ENCODE measurements around the gene FOXK1.

Gene FOXK1

DNA sequence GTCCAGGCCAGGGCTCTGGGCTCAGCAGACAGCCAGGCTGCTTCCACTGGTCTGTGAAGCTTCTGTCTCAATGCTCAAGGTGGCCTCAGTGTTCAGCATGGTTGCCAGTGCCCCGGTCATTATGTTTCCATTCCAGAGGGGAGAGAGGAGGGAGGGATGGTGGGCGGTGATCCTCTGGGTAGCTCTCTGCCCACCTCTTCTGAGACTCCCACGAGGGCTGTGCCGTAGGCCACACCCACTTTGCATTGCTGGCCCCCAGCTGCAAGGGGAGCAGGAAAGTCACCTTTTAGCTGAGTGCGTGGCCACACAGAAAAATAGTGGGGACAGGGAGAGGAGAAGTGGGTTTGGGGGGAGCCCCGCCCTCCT is 42.5 kb downstream of the FOXK1 start:
- DNase-seq, result no peak

DNA sequence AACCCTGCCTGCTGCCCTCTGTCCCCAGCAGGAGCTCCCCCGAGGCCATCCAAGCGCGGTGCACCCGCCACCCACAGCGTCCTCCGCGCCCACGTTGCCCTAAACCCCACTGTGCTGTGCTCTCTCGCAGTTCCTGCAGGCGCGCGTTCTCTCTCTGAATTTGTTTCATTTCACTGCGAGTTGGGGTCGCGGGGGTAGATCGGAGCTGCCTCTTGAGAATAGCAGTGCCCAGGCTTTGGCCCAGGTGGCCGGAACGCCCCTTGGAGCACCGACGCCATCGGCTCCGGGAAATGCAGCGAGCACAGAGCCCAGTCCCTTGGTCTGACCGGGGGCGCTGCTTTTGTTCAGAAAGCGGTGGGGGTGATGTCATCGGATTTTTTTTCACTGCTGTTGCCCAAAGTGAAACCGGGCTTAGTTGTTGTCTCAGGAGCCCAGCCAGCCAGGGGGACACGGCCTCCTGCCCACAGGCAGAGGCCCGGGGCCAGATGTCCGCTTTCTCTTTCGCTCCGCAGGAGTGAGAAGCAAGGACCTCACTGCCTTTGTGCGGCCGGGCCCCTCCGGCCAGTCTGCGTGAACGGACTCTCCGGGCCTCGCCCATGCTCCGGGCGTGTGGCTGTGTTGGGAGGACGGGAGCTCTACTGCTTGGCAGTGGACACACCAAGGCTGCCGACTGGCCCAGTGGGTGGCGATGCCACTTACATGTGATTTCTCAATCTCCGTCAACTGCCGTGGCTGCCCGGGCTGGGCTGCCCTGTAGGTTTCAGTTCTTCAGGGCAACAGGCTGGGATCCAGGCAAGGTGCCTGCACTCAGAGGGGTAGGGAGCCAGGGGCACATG is 43.1 kb downstream of the FOXK1 start:
- no peak for DNase-seq

DNA sequence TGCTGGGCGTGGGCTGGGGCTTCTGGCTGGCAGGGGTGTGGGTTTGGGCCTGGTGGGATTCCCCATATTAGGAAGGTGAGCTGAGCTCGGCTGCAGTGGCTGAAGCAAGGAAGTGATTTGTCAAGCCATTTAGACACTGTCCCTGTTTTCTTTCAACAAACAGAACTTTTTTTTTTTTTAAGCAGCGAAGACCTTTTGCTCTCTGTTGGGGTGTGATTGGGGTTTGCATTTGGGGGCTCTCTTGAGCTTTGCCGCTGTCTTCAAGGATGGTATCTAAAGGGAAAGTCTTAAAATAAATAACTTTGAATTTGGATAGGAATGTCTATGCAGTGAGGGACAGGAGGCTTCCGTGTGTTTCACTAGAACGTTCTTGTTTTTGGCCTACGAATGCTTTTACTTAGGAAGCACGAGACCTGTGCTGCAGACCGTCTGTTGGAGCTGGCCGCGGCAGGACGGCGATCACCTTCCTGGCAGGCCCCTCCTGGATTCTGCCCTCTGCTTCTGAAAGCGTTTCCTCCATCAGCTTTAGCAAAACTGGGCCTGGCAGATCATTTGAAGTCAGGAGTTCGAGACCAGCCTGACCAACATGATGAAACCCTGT is 43.9 kb downstream of the FOXK1 start:
- no peak for DNase-seq

DNA sequence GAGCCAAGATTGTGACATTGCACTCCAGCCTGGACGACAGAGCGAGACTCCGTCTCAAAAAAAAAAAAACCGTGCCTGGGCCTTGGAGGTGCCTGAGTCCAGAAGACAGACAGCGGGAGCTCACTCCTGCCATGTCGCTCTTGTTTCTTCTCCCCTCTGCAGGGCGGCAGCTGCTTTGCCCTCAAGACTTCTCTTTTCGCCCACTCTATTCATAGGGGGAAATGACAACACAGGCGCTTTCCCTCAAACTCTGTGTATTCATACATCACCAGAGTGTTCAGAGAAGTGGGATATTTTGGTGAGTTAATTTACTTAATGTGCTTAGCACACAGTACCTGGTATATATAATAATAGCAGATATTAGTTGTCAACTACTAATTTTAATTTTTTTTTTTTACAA is 44.5 kb downstream of the FOXK1 start:
- no peak for DNase-seq

DNA sequence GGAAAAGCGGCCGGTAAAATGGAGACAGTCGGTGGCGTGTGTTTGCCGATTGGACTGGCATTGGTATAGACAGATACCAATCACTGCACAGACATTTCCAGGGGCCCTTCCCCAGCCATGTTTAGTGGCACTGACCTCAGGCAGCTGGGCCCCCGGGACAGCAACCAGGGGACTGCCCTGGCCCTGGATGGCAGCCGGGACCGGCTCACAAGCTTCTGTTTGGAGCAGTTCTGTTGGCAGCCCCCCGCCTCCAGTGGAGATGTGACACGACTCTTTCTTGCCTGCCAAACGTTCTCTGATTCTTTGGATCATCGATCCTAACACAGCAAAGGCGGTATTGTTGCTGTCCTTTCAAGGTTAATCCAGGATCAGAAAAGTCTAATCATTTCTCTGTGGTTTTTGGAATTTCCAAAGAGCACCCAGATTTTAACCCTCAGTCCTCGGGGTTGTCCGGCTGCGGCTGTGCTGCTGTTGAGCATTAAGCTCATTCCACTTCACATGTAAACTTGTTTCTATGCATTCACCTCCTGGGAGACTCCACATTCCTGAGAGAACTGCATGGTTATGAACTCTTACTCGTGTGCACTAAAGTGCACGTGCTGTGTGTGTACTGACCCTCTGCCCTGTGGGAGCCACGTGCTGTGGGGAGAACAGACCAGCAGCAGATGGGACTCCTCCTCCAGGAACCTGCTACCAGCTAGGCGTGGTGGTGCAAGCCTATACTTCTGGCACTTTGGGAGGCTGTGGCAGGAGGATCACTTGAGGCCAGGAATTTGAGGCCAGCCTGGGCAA is 46.0 kb downstream of the FOXK1 start:
- no peak for DNase-seq

DNA sequence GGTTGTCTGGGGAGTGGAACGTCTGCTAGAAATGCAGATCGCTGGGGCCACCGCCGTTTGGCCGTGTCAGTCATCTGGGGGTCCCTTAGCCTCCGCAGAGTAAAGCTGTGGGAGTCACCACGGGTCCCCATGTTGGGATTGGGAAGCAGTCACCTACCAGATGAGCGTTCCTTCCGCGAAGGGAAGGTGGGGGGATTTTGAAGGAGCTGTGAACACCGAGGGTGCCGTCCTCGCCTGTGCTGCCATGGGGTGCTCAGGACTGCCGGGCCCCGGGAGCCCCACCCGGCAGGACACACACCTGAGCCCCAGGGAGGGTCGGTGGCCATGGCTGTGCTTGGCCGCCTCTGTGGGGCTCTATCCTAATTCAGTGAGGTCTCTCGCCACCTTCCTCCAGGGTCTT is 47.2 kb downstream of the FOXK1 start:
- no peak for DNase-seq

DNA sequence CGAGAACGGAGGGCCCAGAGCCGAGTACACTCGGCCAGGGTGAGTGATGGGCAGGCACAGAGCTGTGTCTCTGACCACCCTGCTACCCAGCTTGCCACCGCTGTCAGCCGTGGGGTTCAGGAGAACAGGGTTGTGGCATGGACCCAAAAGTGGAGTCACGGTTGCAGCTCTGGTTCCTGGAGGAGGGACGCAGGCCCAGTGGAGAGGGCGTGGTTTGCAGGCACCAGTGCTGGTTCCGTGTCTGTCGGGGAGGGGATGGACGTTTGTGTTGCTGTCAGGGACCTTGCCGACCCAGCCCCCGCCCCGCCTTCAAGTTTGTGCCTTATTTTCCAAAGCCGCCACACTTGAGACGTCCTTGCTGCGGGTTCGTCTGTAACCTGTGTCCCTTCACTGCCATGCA is 48.2 kb downstream of the FOXK1 start:
- DNase-seq, result no peak

DNA sequence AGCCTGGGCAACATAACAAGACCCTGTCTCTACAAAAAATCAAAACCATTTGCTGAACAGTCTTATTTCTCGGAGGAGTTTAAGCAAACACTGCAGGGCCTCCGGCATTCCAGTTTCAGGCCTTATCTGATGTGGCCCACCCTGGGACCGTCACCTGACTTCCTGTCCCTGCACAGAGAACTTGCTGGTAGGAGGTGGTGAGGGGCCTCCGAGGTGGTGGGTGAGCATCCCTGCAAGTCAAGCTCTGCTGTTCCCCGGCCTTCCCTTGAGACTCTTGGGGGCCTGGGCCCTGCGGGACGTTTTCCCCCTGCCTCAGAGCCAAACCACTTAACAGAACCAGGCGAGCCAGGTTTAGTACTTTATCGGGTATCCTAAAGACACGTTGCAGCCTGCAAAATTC is 48.9 kb downstream of the FOXK1 start:
- DNase-seq, result no peak

DNA sequence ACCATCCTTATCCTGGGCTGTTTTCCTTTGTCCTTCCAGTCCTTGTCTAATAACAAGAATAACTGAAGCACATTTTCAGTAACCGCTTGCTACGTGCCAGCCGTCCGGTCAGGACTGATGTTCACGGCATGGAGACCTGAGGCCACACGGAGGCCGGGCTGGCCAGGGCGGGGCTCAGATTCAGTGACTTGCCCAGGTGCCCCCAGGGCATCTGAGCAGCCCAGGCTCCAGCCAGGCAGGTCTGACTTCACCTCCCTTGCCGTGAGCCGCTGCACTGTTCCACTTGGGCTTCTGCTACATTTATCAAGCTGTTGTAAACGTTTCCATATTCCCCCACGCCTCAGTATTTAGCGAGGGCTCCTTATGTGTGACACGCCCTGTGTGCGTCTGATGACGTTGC is 49.7 kb downstream of the FOXK1 start:
- DNase-seq, result no peak

DNA sequence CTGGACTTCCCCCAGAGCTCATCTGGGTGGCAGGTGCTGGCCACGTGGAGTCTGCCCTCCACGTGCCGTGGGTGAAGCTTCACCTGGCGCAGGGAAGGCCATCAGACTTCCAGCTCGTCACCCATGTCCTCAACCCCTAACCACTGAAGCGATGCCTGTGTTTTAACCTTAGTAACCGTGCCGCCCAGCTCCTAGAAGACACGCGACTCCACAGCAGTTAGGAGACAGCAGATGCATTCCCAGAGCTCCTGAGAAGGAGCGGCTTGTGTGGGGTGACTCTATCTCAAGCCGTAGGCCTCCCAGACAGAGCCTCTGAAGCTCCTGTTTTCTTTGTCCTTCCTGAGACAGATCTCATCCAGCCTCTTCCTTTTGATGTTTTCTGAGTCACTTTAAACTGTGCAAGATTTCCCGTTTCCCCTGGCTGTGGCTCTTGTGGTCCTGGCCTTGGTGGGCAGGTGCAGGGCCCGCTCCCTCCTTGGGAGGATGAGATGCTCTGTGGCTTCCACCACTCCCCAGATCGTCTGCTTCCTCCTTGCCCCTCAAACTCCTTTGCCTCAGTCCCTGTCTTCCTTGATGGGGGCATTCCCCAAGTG is 51.9 kb downstream of the FOXK1 start:
- no peak for DNase-seq

DNA sequence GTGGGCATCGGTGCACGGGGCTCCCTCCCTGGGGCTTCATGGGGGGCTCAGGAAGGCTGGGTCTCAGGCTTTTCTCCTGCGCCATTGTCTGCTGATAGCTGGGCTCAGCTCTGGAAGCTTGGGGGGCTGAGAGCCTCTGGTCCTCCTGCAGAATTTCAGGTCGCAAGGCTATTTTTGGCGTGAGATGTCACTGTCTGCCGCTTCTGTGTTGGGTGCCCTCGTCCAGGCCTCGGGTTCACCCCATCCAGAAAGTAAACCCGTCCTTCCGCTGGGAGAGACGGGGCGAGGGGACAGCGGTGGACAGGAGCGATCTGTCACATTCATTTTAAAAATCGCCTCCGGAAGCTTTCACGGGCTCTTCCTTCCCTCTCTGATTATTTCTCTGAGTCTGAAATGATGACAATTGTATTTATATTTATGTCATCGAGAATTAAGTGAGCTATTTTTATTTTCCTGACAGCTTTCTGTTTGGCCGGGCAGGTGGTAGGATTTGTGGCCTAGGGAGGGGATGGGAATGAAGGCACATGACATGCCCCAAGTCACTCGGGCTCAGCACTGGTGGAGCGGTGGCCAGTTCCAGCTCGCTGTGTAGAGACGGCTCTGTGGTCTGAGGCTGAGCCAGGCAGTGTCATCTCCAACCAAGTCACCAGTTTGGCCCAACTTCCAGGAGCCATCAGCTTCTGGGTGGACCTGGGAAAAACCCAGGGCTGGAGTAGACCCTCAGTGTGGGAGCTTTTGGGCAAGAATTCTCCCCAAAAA is 52.7 kb downstream of the FOXK1 start:
- no peak for DNase-seq

DNA sequence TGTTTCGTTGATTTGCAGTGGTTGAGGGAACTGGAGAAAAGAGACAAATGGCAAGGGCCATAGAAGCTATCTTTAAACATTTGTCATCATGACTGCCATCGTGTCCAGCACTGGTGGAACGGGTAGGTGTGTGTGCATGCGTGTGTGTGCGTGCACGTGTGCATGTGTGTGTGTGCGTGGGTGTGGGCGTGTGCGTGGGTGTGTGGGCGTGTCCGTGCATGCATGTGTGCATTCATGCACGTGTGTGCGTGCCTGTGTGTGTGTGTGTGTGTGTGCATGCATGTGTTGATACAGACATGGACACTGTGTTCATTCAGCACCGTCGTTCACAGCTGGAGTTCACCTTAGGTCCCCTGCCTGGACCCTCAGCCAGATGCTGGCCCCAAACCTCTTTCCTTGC is 55.2 kb downstream of the FOXK1 start:
- no peak for DNase-seq

DNA sequence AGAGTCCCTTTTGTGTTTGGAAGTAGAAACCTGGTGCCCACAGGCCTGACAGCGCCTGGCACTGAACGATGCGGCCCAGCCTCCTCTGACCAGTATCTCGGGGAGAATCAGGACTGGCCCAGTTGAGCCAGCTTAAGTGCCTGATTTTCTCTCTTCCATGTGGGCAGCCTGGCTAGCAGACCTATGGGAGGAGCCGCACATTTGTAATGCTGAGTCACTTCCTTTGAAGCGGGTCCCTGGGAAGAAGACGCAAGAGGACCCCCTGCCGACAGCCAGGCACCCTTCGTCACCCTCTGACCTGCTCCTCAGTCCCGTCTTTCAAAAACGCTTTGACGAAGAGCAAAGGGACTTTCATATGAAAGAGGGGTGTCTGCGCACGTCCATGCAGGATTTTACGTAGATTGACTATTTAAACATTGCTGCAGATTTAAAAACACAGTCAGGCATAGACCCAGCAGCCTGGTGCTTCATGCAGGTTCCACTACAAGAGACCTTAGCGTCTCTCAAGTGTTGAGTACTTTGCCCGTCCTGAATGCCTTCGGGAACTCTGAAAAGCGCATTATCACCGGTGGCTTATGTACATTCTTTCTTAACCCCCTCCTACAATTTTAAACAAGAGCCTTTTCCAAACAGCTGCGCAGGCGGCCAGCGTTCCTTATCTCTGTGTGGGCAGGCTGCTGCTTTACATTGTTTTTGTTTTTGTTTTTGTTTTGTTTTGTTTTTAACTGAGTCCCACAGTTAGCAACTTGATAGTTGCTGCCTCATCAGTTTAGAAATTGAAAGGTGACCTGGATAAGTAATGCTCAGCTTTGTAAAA is 56.8 kb downstream of the FOXK1 start:
- DNase-seq, result no peak

DNA sequence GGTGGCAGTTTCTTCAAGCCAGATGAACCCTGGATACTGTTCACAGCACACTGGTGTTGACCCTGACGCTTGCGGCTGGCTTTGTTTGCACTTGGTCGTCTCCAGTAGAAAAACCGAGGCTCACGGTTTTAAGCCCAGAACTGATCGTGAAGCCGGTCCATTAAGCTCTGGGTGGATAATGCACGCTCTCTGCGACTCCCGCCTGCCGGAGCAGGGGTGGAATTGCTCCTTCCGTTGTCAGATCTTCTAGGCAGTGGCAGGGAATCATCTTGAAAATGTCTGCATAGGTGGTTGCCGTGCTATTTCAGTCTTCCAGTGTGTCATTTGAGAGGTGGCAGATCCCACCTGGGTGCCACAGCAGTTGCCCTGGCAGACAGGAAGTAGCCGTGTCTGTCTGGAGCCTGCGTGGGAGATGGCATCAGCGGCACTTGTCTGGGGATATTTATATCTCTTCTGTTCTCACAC is 57.5 kb downstream of the FOXK1 start:
- no peak for DNase-seq

DNA sequence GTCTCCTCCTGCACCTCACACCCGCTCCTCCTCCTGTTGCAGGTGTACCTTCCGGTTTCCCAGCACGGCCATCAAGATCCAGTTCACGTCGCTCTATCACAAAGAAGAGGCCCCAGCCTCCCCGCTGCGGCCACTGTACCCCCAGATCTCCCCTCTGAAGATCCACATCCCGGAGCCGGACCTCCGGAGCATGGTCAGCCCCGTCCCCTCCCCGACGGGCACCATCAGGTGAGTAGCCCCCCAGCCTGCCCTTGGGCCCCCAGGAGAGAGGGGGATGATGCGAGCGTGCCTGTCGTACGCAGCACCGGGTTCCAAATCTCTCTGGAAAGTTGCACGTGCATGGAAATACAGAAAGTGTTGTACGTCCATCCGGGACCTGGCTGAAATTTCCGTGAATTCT is 58.7 kb downstream of the FOXK1 start:
- no peak for DNase-seq

DNA sequence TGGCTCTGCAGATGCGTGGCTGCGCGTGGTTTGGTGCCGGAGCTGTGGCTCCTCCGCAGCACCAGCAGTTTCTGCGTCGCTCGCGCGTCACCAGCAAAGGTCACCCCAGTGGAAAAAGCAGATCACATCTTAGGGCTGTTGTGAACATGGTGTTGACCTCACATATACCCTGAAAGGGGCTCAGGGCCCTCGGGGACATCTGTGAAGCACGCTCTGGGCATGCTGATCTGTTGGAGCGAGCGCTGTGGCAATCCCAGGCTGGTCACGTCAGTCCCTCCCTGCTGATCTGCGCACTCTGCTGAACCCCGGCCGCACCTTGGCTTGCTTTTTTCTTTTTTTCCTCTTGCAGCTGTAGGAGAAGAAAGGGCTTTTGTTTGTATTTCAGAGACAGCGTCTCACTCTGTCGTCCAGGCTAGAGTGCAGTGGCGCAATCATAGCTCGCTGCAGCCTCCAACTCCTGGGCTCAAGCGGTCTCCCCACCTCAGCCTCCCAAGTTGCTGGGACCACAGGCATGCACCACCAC is 60.0 kb downstream of the FOXK1 start:
- no peak for DNase-seq

DNA sequence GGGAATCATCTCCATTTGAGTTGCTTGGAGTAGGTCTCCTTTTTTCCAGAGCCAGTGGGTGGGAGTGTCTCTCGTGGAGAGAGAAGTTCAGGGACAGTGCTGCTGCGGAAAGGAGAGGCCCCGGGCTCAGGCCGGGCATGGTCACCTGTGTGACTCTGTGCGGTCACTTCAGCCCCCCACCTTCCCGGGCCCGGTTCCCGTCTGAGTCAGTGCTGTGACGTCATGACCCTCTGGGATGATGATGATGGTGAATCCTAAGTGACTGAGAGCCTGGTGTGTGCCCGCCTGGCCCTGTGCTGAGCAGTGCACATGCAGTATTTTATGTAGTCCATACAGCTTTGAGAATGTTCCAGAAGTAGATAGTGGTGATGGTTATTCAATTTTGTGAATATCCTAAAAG is 60.8 kb downstream of the FOXK1 start:
- no peak for DNase-seq

DNA sequence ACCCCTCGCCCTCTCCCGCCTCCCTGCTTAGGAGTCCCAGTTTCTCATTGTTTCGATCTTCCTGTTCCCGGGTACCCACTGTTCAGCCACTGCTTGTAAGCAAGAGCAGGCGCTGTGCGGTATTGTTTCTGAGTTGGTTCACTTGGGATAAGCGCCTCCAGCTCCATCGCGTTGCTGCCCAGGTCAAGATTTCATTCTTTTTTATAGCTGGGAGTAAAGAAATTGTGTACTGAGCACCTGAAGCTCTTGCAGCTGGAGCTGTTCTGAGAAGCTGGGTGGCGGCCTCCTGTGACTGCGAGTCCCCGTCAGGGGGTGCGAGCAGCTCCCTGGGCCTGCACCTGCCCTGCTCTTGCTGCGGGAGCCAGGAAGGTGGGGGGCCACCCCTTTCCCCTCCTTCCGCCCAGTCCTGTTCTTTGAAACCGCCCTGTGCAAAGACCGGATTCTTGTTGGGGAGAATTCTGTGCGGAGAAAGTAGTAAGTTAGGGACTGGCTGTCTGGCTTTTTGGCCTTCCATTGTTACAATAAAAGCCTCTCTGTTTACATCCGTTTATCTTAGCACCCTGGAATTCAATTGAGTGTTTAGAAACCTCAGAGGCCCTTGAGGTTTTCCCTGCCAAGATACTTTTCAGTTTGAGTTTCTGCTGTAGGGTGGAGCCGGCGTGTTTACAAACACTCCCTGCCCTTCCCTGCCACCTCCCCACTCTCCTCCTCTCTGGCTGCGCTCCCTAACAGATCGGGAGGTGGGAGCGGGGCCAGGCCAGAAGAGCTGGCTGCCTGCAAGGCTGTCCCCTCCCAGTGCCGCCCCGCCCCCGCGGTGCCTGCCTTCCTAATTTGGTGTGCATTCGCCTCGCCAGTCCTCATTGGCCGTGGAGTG is 62.5 kb downstream of the FOXK1 start:
- no peak for DNase-seq

DNA sequence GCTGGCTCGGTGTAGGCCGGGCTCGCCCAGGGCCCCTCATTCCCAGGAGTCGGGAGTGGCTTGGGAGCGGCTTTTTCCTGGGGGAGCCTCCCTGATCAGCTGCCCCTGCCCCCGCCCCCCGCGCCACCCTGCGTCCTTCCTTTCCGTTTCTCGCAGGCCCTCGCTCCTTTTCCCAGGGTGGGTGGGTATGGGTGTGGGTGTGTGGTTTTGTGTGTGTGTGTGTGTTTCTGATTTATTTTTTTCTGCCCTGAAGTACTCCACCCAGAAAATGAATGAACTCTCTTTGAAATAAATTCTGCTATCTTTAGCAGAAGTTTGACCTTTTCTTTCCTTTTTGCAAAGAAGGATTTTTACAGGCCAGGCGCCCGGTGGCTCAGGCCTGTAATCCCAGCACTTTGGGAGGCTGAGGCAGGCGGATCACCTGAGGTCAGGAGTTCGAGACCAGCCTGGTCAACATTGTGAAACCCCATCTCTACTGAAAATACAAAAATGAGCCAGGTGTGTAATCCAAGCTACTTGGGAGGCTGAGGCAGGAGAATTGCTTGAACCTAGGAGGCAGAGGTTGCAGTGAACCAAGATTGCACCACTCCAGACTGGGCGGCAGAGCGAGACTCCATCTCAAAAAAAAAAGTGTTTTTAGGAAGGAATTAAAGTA is 63.3 kb downstream of the FOXK1 start:
- DNase-seq, result no peak
